Measurements from ENCODE around the gene KCNT2.

The KCNT2 gene

GRCh38 chr1:196607981-196608380, 259 bp downstream of the KCNT2 start:
- no peak for DNase-seq (ENCODE audit: extremely low read depth, insufficient read length)
- Histone ChIP-seq H3K36me3 (ENCODE audit: control insufficient read depth, insufficient read depth, low read length) (no peaks in the 10 kb centered on the region), H3K4me3 (replicated peaks; ENCODE audit: low read depth, low read length) (no peak overlapping the region), H3K27me3 (replicated peaks; ENCODE audit: control insufficient read depth, insufficient read depth, low read length) (no peaks in the 10 kb centered on the region; the same call in none of the 2 replicates)
- no peak for TF ChIP-seq CTCF (IDR thresholded peaks at IDR 0.05; ENCODE audit: insufficient read depth, low read length, poor library complexity, severe bottlenecking)

- DNase-seq (ENCODE audit: extremely low read depth, insufficient read length), result no peak
- H3K4me3 ChIP-seq (replicated peaks; ENCODE audit: low read depth, low read length), result no peak overlapping the region
- H3K27me3 ChIP-seq (replicated peaks; ENCODE audit: control insufficient read depth, insufficient read depth, low read length), result no peaks in the 10 kb centered on the region
- TF ChIP-seq CTCF (IDR thresholded peaks at IDR 0.05; ENCODE audit: insufficient read depth, low read length, poor library complexity, severe bottlenecking), result no peak
- no peaks in the 10 kb centered on the region for H3K36me3 ChIP-seq (ENCODE audit: control insufficient read depth, insufficient read depth, low read length)
Observed at GRCh38 chr1:196603651-196604050, 4.6 kb downstream of the KCNT2 start.

- DNase-seq (ENCODE audit: extremely low read depth, insufficient read length), result no peak
- Histone ChIP-seq H3K36me3 (ENCODE audit: control insufficient read depth, insufficient read depth, low read length) (no peaks in the 10 kb centered on the region), H3K27me3 (replicated peaks; ENCODE audit: control insufficient read depth, insufficient read depth, low read length) (no peaks in the 10 kb centered on the region), H3K4me3 (replicated peaks; ENCODE audit: low read depth, low read length) (no peak overlapping the region)
- no peak for TF ChIP-seq CTCF (IDR thresholded peaks at IDR 0.05; ENCODE audit: insufficient read depth, low read length, poor library complexity, severe bottlenecking)
Observed at GRCh38 chr1:196598942-196599748, 9.1 kb downstream of the KCNT2 start.

DNA sequence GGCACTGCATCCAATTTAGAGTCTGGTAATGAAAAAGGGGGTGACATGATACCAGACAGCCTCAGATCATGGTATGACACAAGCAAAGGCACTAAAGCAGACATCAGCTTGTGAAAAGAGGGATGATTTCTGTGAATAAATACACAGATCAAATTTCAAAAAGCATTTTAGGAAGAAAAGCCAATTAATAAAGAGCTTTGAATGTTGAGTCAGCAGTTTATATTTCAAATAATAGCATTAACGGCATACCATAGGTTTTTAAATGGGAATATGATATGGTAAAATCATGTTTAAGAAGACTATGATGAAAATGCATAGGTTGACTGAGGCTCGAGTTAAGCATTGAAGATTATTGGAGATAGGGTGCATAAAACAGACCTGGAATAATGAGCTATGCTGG, 13.5 kb downstream of the KCNT2 start:
- no peak for DNase-seq (ENCODE audit: extremely low read depth, insufficient read length)
- Histone ChIP-seq H3K27me3 (replicated peaks; ENCODE audit: control insufficient read depth, insufficient read depth, low read length) (no peaks in the 10 kb centered on the region), H3K4me3 (replicated peaks; ENCODE audit: low read depth, low read length) (no peak overlapping the region), H3K36me3 (ENCODE audit: control insufficient read depth, insufficient read depth, low read length) (no peaks in the 10 kb centered on the region)
- no peak for TF ChIP-seq CTCF (IDR thresholded peaks at IDR 0.05; ENCODE audit: insufficient read depth, low read length, poor library complexity, severe bottlenecking)

DNA sequence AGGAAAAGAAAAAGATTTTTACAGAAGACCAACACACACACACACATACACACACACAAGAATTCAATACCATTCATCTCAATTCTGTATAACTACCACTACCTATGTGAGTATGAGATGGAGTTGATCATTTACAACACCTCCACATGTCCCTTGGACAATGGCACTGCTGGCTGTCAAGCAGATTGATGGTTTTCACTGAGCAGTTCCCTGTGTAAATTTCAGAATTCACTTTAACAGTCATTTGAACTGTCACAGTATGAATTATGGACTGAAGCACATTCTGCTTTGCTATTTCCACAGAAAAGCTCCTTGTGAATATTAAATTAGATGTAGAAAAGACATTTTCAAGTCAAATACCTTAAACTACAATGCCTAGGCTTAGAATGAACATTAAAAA, 14.3 kb downstream of the KCNT2 start:
- no peak for DNase-seq (ENCODE audit: extremely low read depth, insufficient read length)
- Histone ChIP-seq H3K36me3 (ENCODE audit: control insufficient read depth, insufficient read depth, low read length) (no peaks in the 10 kb centered on the region), H3K4me3 (replicated peaks; ENCODE audit: low read depth, low read length) (no peak overlapping the region), H3K27me3 (replicated peaks; ENCODE audit: control insufficient read depth, insufficient read depth, low read length) (no peaks in the 10 kb centered on the region)
- no peak for TF ChIP-seq CTCF (IDR thresholded peaks at IDR 0.05; ENCODE audit: insufficient read depth, low read length, poor library complexity, severe bottlenecking)

Data from GM06990 (cell line).